Fibroblast of skin of right quadriceps (primary cell): ENCODE measurements around the gene PLEK.
A peak's percentile ranks its signal among the peaks of the same experiment; 100 is the strongest.
"Not testable (repeated sequence)": the region's sequence is repeated elsewhere in the genome, so short reads cannot be mapped to it uniquely, and the experiment has no call there.

Source experiments
- DNase-seq: peaks from one replicate; pipeline ENCODE4 v3.0.0-alpha.2; 2013

PLEK gene

GRCh38 chr2:68356599-68357239, 8.4 kb upstream of the PLEK start:
- DNase-seq: no peak

- DNase-seq: peak; percentile 21
Observed at GRCh38 chr2:68357605-68358337, 7.3 kb upstream of the PLEK start.

- no peak for DNase-seq
Observed at GRCh38 chr2:68359889-68360288, 5.2 kb upstream of the PLEK start.

- peak; percentile 27 for DNase-seq
Observed at GRCh38 chr2:68362069-68362468, 3.0 kb upstream of the PLEK start.

GRCh38 chr2:68362749-68363148, 2.3 kb upstream of the PLEK start:
- DNase-seq: no peak

- no peak for DNase-seq
Observed at GRCh38 chr2:68363721-68364120, 1.4 kb upstream of the PLEK start.

GRCh38 chr2:68366083-68366560, 1.0 kb downstream of the PLEK start:
- no peak for DNase-seq

- DNase-seq: no peak
Observed at GRCh38 chr2:68367953-68368653, 3.0 kb downstream of the PLEK start.

- DNase-seq: peak; percentile 50
Observed at GRCh38 chr2:68368654-68369336, 3.7 kb downstream of the PLEK start.

- DNase-seq: no peak
Observed at GRCh38 chr2:68369337-68369734, 4.3 kb downstream of the PLEK start.

- DNase-seq: no peak
Observed at GRCh38 chr2:68371138-68371537, 6.1 kb downstream of the PLEK start.

- DNase-seq: no peak
Observed at GRCh38 chr2:68371581-68371980, 6.5 kb downstream of the PLEK start.

GRCh38 chr2:68372485-68372884, 7.4 kb downstream of the PLEK start:
- no peak for DNase-seq

- no peak for DNase-seq
Observed at GRCh38 chr2:68374184-68374583, 9.1 kb downstream of the PLEK start.

GRCh38 chr2:68375582-68375981, 10.5 kb downstream of the PLEK start:
- no peak for DNase-seq

- no peak for DNase-seq
Observed at GRCh38 chr2:68377137-68377780, 12.2 kb downstream of the PLEK start.

GRCh38 chr2:68378779-68379178, 13.7 kb downstream of the PLEK start:
- not testable (repeated sequence) for DNase-seq

- DNase-seq: no peak
Observed at GRCh38 chr2:68379184-68379708, 14.2 kb downstream of the PLEK start.

- no peak for DNase-seq
Observed at GRCh38 chr2:68383778-68384177, 18.7 kb downstream of the PLEK start.

GRCh38 chr2:68384485-68385107, 19.5 kb downstream of the PLEK start:
- no peak for DNase-seq

- no peak for DNase-seq
Observed at GRCh38 chr2:68385220-68385906, 20.3 kb downstream of the PLEK start.
